Esophagus muscularis mucosa (tissue), 4 donors: Measurements from ENCODE around the gene CAMKMT. TPM values are rescaled to one million over a fixed set of nuclear protein-coding genes. Genes with fewer than 3 reads are reported as not detected.

Source experiments
- DNase-seq: peaks from one replicate; pipeline ENCODE4 v3.0.0-alpha.2; 2017; ENCODE audit errors: extremely low spot score
- H3K27ac ChIP-seq, 4 donors: fragments of 200-600 bp; sonication (generic); replicated peaks in 1 of 4; 1 replicate in 3 of 4; 2 replicates in 1 of 4; pipeline ENCODE4 v1.5.1; 2016 to 2019; ENCODE audit warnings: mild to moderate bottlenecking in 1 of 4
- H3K27me3 ChIP-seq, 4 donors: fragments of 200-600 bp; sonication (generic); one replicate each; pipeline versions ENCODE4 v1.5.1 to v1.6.0; 2016 to 2019
- H3K36me3 ChIP-seq, 4 donors: fragments of 200-600 bp; sonication (generic); one replicate each; pipeline ENCODE4 v1.5.1; 2016 to 2019
- H3K4me1 ChIP-seq, 4 donors: fragments of 200-600 bp; sonication (generic); one replicate each; pipeline ENCODE4 v1.5.1; 2016 to 2019
- H3K4me3 ChIP-seq, 4 donors: fragments of 200-600 bp; sonication (generic); 1 replicate in 2 of 4; 2 replicates in 2 of 4; pipeline ENCODE4 v1.5.1; 2016 to 2019; ENCODE audit warnings: mild to moderate bottlenecking in 4 of 4, moderate library complexity in 1 of 4
- H3K9me3 ChIP-seq, 4 donors: fragments of 200-600 bp; sonication (generic); 1 replicate in 3 of 4; 2 replicates in 1 of 4; pipeline ENCODE4 v1.5.1; 2016 to 2019
- EP300 ChIP-seq: sonication (generic); formaldehyde crosslinking; IDR thresholded peaks from one replicate; pipeline ENCODE4 v1.6.1; 2017; ENCODE audit warnings: antibody characterized with exemption
- POLR2A ChIP-seq: fragments of 450-650 bp; IDR thresholded peaks from one replicate; pipeline ENCODE4 v1.6.1; 2017; ENCODE audit warnings: antibody characterized with exemption, moderate library complexity, mild to moderate bottlenecking, low read depth
- POLR2AphosphoS5 ChIP-seq, 2 donors: sonication (generic); formaldehyde crosslinking; IDR thresholded peaks; one replicate each; pipeline ENCODE4 v1.6.1; 2017; ENCODE audit warnings: antibody characterized with exemption in 2 of 2
- WGBS: methylation state at CpG from one replicate; pipeline ENCODE4 v1.1.5; 2018; 5-methylcytosine and 5-hydroxymethylcytosine counted together
- intact Hi-C: fragments of 100-400 bp; cut with DNase I; formaldehyde crosslinking; loops from one replicate; pipeline ENCODE4 v1.15.1; 2023
- total RNA-seq, 4 donors: library from RNA; depleted of rRNA; stranded (reverse); fragments of >200 nt; gene quantifications; one replicate each; pipeline versions ENCODE4 v1.1.0 to v1.2.1, GENCODE V29; 2016
- TF ChIP-seq, protein P1 (sequence below), 3 experiments: fragments of 200-600 bp in 2 of 3; fragments of 450-650 bp in 1 of 3; sonication (generic) in 2 of 3; IDR thresholded peaks; one replicate each; pipeline ENCODE4 v1.5.1; 2017 to 2019; ENCODE audit warnings: antibody characterized with exemption in 3 of 3, mild to moderate bottlenecking in 2 of 3, moderate library complexity in 1 of 3

Gene CAMKMT
- total RNA-seq, 4 donors from 2014 or later, result 5.8 to 8.3 (median 6.9) TPM

DNA sequence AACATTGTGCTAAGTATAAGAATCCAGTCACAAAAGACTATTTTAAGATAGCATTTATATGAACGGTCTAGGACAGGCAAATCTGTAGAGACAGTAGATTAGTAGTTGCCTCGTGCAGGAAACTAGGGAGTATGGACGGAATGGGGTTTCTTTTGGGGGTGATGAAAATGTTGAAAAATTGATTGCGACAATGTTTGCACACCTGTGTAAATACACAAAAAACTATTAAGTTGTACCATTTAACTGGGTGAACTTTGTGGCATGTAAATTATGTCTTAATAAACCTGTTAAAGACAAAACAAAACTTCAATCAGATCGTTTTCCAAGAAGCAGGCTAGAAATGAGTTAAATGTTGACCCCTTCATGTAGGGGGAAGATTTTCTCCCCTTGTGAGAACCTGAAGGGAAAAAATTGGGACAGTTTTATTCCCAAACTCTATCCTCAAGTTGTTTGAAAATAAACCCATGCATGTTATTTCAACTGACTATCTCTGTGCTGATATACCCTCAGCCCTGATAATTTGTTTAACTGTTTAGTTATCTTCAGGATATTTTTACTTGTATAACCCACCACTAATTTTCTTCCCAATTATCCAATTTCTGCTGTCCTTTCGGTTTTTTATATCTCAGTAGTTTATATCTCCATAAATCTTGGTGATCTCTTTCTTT lies 87.2 kb downstream of the CAMKMT start:
- H3K9me3 ChIP-seq, result no peaks in the 10 kb centered on the region
- no peak overlapping the region for H3K4me3 ChIP-seq
- no peak overlapping the region for H3K27ac ChIP-seq
- no peak for DNase-seq
- H3K27me3 ChIP-seq, result no peaks in the 10 kb centered on the region
- H3K36me3 ChIP-seq, result no peaks in the 10 kb centered on the region
- 88% methylated on average over 6 of the region's 6 CpGs for WGBS
- intact Hi-C loops, result no loop called here
- H3K4me1 ChIP-seq, result no peaks in the 10 kb centered on the region
- TF ChIP-seq, protein P1, sequence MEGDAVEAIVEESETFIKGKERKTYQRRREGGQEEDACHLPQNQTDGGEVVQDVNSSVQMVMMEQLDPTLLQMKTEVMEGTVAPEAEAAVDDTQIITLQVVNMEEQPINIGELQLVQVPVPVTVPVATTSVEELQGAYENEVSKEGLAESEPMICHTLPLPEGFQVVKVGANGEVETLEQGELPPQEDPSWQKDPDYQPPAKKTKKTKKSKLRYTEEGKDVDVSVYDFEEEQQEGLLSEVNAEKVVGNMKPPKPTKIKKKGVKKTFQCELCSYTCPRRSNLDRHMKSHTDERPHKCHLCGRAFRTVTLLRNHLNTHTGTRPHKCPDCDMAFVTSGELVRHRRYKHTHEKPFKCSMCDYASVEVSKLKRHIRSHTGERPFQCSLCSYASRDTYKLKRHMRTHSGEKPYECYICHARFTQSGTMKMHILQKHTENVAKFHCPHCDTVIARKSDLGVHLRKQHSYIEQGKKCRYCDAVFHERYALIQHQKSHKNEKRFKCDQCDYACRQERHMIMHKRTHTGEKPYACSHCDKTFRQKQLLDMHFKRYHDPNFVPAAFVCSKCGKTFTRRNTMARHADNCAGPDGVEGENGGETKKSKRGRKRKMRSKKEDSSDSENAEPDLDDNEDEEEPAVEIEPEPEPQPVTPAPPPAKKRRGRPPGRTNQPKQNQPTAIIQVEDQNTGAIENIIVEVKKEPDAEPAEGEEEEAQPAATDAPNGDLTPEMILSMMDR (IDR thresholded peaks at IDR 0.05), result no peak
- TF ChIP-seq POLR2A, result no peak
- TF ChIP-seq POLR2AphosphoS5 (IDR thresholded peaks at IDR 0.05), result no peak

DNA sequence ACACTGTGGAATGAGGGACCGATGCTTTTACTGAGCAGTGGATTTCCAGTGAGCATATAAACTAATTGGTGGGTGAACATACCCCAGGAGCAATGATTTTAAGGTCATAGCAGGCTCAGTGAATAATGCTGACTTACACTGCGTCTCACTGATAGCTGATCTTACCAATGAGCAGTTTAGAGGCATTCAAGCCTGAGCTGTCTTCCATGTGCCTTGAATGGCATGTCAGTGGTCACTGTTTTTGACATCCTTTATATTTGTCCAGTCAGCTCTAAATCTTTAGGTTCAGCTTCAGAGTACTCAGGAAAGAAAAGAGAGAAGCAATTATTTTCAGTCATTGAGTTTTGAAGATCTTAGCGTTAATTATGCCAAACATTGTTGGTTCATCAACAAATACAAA lies 88.3 kb downstream of the CAMKMT start:
- H3K27me3 ChIP-seq, result no peaks in the 10 kb centered on the region
- WGBS, result 89% methylated on average over 3 of the region's 3 CpGs
- no peaks in the 10 kb centered on the region for H3K9me3 ChIP-seq
- no peaks in the 10 kb centered on the region for H3K4me1 ChIP-seq
- no peak overlapping the region for H3K27ac ChIP-seq
- no peak overlapping the region for H3K4me3 ChIP-seq
- no peak for TF ChIP-seq POLR2AphosphoS5 (IDR thresholded peaks at IDR 0.05)
- no peak for TF ChIP-seq EP300
- TF ChIP-seq POLR2A, result no peak
- TF ChIP-seq, protein P1 (IDR thresholded peaks at IDR 0.05), result no peak
- intact Hi-C loops, result no loop called here
- DNase-seq, result no peak
- no peaks in the 10 kb centered on the region for H3K36me3 ChIP-seq

DNA sequence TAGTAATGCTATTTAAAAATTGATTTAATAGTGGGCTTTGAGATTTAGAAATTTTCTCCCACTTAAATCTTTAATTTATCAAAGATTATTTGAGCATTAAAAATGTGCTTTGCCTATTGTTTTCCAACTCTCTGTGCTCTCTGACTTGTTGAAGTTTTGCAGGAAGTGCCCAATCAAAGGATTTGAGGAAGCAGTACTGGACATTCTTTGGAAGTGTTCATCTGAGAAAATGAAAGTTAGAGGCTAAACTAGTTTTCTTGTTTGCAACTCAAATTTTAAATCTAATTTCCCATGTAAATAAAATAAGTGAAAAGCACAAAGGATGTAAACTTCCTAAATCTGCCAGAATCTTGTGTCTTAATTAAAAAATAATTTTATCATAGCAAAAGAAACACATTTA lies 89.1 kb downstream of the CAMKMT start:
- no peaks in the 10 kb centered on the region for H3K9me3 ChIP-seq
- no peak overlapping the region for H3K27ac ChIP-seq
- no peak for DNase-seq
- no peaks in the 10 kb centered on the region for H3K27me3 ChIP-seq
- intact Hi-C loops, result no loop called here
- no peaks in the 10 kb centered on the region for H3K4me1 ChIP-seq
- H3K36me3 ChIP-seq, result no peaks in the 10 kb centered on the region
- no peak overlapping the region for H3K4me3 ChIP-seq
- TF ChIP-seq, protein P1 (IDR thresholded peaks at IDR 0.05), result no peak
- TF ChIP-seq EP300 (no peak), POLR2AphosphoS5 (IDR thresholded peaks at IDR 0.05) (no peak)

DNA sequence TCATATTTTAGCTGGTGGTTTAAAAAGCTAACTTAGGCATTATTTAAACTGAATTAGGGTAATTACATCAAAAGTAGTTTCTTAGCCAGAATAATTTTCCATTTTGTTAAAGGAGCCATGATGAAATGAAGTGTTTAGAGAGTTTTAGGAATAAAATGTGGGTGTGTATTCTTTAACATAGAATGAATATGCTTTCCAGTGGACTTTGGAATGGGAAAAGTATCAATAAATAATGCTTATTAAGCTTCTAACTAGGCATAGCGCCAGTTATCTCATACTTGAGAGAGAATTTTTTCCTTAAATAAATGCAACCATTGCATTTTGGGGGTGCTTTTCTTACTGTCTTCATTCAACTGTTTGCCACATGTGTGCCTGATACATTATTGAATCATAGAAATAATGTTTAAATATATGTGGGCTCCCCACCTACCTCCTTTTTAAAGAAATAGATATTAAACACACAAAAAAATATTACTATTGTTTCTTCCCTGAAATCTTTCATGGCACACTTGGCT lies 90.4 kb downstream of the CAMKMT start:
- 100% methylated on average over 1 of the region's 1 CpG for WGBS
- no peaks in the 10 kb centered on the region for H3K27me3 ChIP-seq
- H3K9me3 ChIP-seq, result no peaks in the 10 kb centered on the region
- no peak overlapping the region for H3K4me3 ChIP-seq
- H3K4me1 ChIP-seq, result no peaks in the 10 kb centered on the region
- TF ChIP-seq POLR2A, result no peak
- no peak overlapping the region for H3K27ac ChIP-seq
- no peak for DNase-seq
- intact Hi-C loops, result no loop called here
- no peaks in the 10 kb centered on the region for H3K36me3 ChIP-seq

DNA sequence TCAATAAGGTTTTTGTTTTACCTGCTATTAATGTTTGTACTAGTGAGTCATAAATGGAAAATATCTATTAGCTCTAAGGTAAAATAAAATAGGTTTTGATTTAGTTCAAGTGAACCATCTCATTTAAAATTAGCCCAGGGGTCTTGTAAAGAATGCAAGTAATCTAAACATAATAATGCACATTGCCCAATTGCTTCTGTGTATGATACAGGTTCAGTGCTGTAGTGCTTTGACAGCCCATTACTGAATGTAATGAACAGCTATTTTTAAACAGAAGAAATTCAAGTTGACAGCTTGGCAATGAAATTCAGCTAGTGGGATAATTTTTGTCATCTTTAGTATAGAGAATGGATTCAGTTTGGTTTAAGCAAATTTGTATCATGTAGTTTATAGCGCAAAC lies 91.5 kb downstream of the CAMKMT start:
- Histone ChIP-seq H3K9me3 (no peaks in the 10 kb centered on the region), H3K27me3 (no peaks in the 10 kb centered on the region), H3K4me1 (no peaks in the 10 kb centered on the region), H3K4me3 (no peak overlapping the region), H3K36me3 (no peaks in the 10 kb centered on the region), H3K27ac (no peak overlapping the region)
- no peak for DNase-seq
- 100% methylated on average over 1 of the region's 1 CpG for WGBS
- TF ChIP-seq POLR2AphosphoS5 (IDR thresholded peaks at IDR 0.05) (no peak), POLR2A (no peak), EP300 (no peak)
- TF ChIP-seq, protein P1 (IDR thresholded peaks at IDR 0.05), result no peak
- intact Hi-C loops, result no loop called here
